K562 (cell line): ENCODE measurements around the gene C4BPB. TPM values are rescaled to one million over a fixed set of nuclear protein-coding genes. Genes with fewer than 3 reads are reported as not detected.

ENCODE experiments used
- BACH1 ChIP-seq: fragments of 200-800 bp; sonication (Bioruptor generic); IDR thresholded peaks from 2 replicates; pipeline ENCODE4 v1.6.1; 2016; ENCODE audit warnings: missing genetic modification characterization, missing compliant biosample characterization
- CREB3L1 ChIP-seq: fragments of 450-650 bp; IDR thresholded peaks from 2 replicates; pipeline ENCODE4 v1.6.1; 2014; ENCODE audit warnings: low read depth, mild to moderate bottlenecking, moderate library complexity, borderline replicate concordance
- ELF4 ChIP-seq: fragments of 450-650 bp; formaldehyde crosslinking; IDR thresholded peaks from 2 replicates; pipeline ENCODE4 v1.4.0; 2022; ENCODE audit warnings: missing genetic modification characterization
- FOXK1 ChIP-seq: sonication (generic); formaldehyde crosslinking; IDR thresholded peaks from 2 replicates; pipeline ENCODE4 v1.8.0; 2022; ENCODE audit warnings: missing genetic modification reagents, mild to moderate bottlenecking, borderline replicate concordance
- GABPA ChIP-seq: fragments of 200-800 bp; sonication (Bioruptor generic); conservative IDR thresholded peaks from 2 replicates; pipeline ENCODE4 v1.6.1; 2016; ENCODE audit warnings: low read depth, missing genetic modification characterization, missing compliant biosample characterization
- GTF2E2 ChIP-seq: fragments of 200-800 bp; sonication (Bioruptor generic); IDR thresholded peaks from 2 replicates; pipeline ENCODE4 v1.6.1; 2016; ENCODE audit warnings: missing genetic modification characterization, missing compliant biosample characterization
- HIVEP1 ChIP-seq: fragments of 250-450 bp; sonication (Bioruptor Pico); IDR thresholded peaks from 2 replicates; pipeline ENCODE4 v1.4.0; 2020; ENCODE audit warnings: mild to moderate bottlenecking
- HMBOX1 ChIP-seq: sonication (generic); IDR thresholded peaks from 2 replicates; pipeline ENCODE4 v1.6.1; 2016
- KAT7 ChIP-seq: sonication (generic); formaldehyde crosslinking; IDR thresholded peaks from 2 replicates; pipeline ENCODE4 v1.8.0; 2022; ENCODE audit warnings: missing genetic modification reagents, mild to moderate bottlenecking, borderline replicate concordance
- MECOM ChIP-seq: fragments of 250-450 bp; sonication (Bioruptor Pico); IDR thresholded peaks from 2 replicates; pipeline ENCODE4 v1.8.0; 2022; ENCODE audit warnings: inconsistent platforms
- MLX ChIP-seq, 2 experiments: fragments of 450-650 bp in 1 of 2; sonication (generic) in 1 of 2; formaldehyde crosslinking; conservative IDR thresholded peaks; 2 replicates each; pipeline versions ENCODE4 v1.4.0 to v1.8.1; 2020 to 2022; ENCODE audit warnings: mild to moderate bottlenecking in 1 of 2, missing genetic modification reagents in 1 of 2
- MNT ChIP-seq, 2 experiments: fragments of 450-650 bp; conservative IDR thresholded peaks; 2 replicates each; pipeline ENCODE4 v1.6.1; 2017; ENCODE audit warnings: mild to moderate bottlenecking in 2 of 2, moderate library complexity in 2 of 2
- MYC ChIP-seq, 2 experiments: fragments of 250-450 bp in 1 of 2; sonication (Bioruptor Pico) in 1 of 2; IDR thresholded peaks; 2 replicates each; pipeline versions ENCODE4 v1.5.1 to v1.6.1; 2012 to 2021; ENCODE audit warnings: low read depth in 2 of 2, borderline replicate concordance in 1 of 2, improper control_type of control experiment in 1 of 2, low read length in 1 of 2, mild to moderate bottlenecking in 1 of 2, moderate library complexity in 1 of 2
- PREB ChIP-seq: sonication (generic); formaldehyde crosslinking; IDR thresholded peaks from 2 replicates; pipeline ENCODE4 v1.8.1; 2023; ENCODE audit warnings: mild to moderate bottlenecking, missing genetic modification reagents
- TEAD4 ChIP-seq, 2 experiments: sonication (generic) in 1 of 2; formaldehyde crosslinking in 1 of 2; IDR thresholded peaks; 2 replicates each; pipeline versions ENCODE4 v1.6.1 to v1.8.0; 2012 to 2022; ENCODE audit warnings: borderline replicate concordance in 1 of 2, inconsistent platforms in 1 of 2, low read length in 1 of 2, mild to moderate bottlenecking in 1 of 2, missing genetic modification reagents in 1 of 2
- ZBTB1 ChIP-seq: sonication (generic); formaldehyde crosslinking; IDR thresholded peaks from 2 replicates; pipeline ENCODE4 v1.8.1; 2023; ENCODE audit warnings: missing genetic modification reagents, low read depth, mild to moderate bottlenecking, borderline replicate concordance
- polyA plus RNA-seq, 8 experiments: library from polyadenylated mRNA; depleted of rRNA in 4 of 8; stranded (reverse) in 5 of 8; unstranded in 3 of 8; fragments of >200 nt; fragmentation: Nextera tagmentation in 2 of 8; fragmentation: Illumina TruSeq in 1 of 8; extraction: Ambion mirVana in 2 of 8; extraction: Trizol in 1 of 8; gene quantifications; 2 replicates each; pipeline versions ENCODE4 v1.2.1 to v1.2.3, GENCODE V29; 2011 to 2014; ENCODE audit warnings: inconsistent platforms in 1 of 8, missing spikeins in 1 of 8
- total RNA-seq, 7 experiments: library from RNA; depleted of rRNA in 6 of 7; stranded (reverse); fragments of >200 nt in 6 of 7; fragmentation: Illumina TruSeq in 2 of 7; extraction: Trizol in 2 of 7; gene quantifications; 2 replicates each; pipeline versions ENCODE4 v1.2.1 to v1.2.3, GENCODE V29; 2011 to 2021; ENCODE audit warnings: low replicate concordance in 1 of 7

Gene C4BPB
- total and polyA plus RNA-seq, 9 of the 15 experiments (the other 6 are each of a cell fraction or from before 2014, with no cell fraction given) = not detected

GRCh38 chr1:207051191-207051943 is 37.3 kb upstream of the C4BPB start, which contains the start of gene YOD1 (continued):
- TF ChIP-seq MNT (conservative IDR thresholded peaks at IDR 0.05) = peak in 1 of 2 experiments; percentile 15; a peak in 1 of 4 replicates
- TF ChIP-seq HIVEP1 (CRISPR knock-in tag) = no peak
- peak; percentile 95 for TF ChIP-seq KAT7 (CRISPR knock-in tag)
- peak; percentile 10; the same call in 1 of the 2 replicates for TF ChIP-seq FOXK1
- peak; percentile 57; the same call in 1 of the 2 replicates for TF ChIP-seq BACH1
- peak; percentile 47 for TF ChIP-seq GTF2E2 (tag)
- TF ChIP-seq MLX (CRISPR knock-in tag; conservative IDR thresholded peaks at IDR 0.05) = 0 out of 4 replicates have a peak, but pooled peaks of 1 of the 2 experiments have one; percentile 33
- peak; percentile 34; the same call in 1 of the 2 replicates for TF ChIP-seq GABPA
- TF ChIP-seq ZBTB1 = peak; percentile 40; the same call in 1 of the 2 replicates
- 0 out of 2 replicates have a peak, but pooled peaks have one; percentile 20 for TF ChIP-seq ELF4 (CRISPR knock-in tag)
- TF ChIP-seq PREB = peak; percentile 72; the same call in 1 of the 2 replicates
- peak; percentile 40; the same call in 1 of the 2 replicates for TF ChIP-seq TEAD4 (IDR thresholded peaks at IDR 0.05; ENCODE audit: low read length)
- TF ChIP-seq TEAD4 (CRISPR knock-in tag; IDR thresholded peaks at IDR 0.05; ENCODE audit: borderline replicate concordance) = no peak
- TF ChIP-seq HMBOX1 = 0 out of 2 replicates have a peak, but pooled peaks have one; percentile 22
- TF ChIP-seq MYC (IDR thresholded peaks at IDR 0.05; ENCODE audit: low read depth, low read length) = peak; percentile 2; the same call in 1 of the 2 replicates
- 0 out of 2 replicates have a peak, but pooled peaks have one; percentile 19 for TF ChIP-seq MYC (CRISPR knock-in tag; IDR thresholded peaks at IDR 0.05; ENCODE audit: borderline replicate concordance, low read depth)
- TF ChIP-seq CREB3L1 = no peak; the same call in 1 of the 2 replicates
- TF ChIP-seq MECOM (CRISPR knock-in tag) = 0 out of 2 replicates have a peak, but pooled peaks have one; percentile 32
